NCI-H146 (cell line): ENCODE data around the gene SLC6A7.

Experiments
- DNase-seq: peaks from one replicate; lab custom pipeline; 2025; lab: John Stamatoyannopoulos, UW

The SLC6A7 gene

GRCh38 chr5:150192462-150192861 lies 2.6 kb downstream of the SLC6A7 start:
- DNase-seq: no peak

- no peak for DNase-seq
Measured at GRCh38 chr5:150195736-150196485, 6.0 kb downstream of the SLC6A7 start.

GRCh38 chr5:150196514-150196913 lies 6.7 kb downstream of the SLC6A7 start:
- no peak for DNase-seq

- DNase-seq: no peak
Measured at GRCh38 chr5:150196986-150197385, 7.1 kb downstream of the SLC6A7 start.

GRCh38 chr5:150197476-150197875 lies 7.6 kb downstream of the SLC6A7 start:
- no peak for DNase-seq

- DNase-seq: no peak
Measured at GRCh38 chr5:150202501-150202900, 12.6 kb downstream of the SLC6A7 start.

- DNase-seq: no peak
Measured at GRCh38 chr5:150203832-150204589, 14.1 kb downstream of the SLC6A7 start.

- no peak for DNase-seq
Measured at GRCh38 chr5:150204590-150204960, 14.7 kb downstream of the SLC6A7 start.

- no peak for DNase-seq
Measured at GRCh38 chr5:150206098-150206778, 16.4 kb downstream of the SLC6A7 start.

GRCh38 chr5:150206779-150207115 lies 16.9 kb downstream of the SLC6A7 start:
- no peak for DNase-seq

- DNase-seq: no peak
Measured at GRCh38 chr5:150208187-150209098, 18.6 kb downstream of the SLC6A7 start.

GRCh38 chr5:150209099-150209635 lies 19.3 kb downstream of the SLC6A7 start:
- DNase-seq: no peak

GRCh38 chr5:150210644-150211043 lies 20.8 kb downstream of the SLC6A7 start:
- DNase-seq: no peak

GRCh38 chr5:150211156-150212030 lies 21.5 kb downstream of the SLC6A7 start:
- DNase-seq: peak; percentile 9

- no peak for DNase-seq
Measured at GRCh38 chr5:150213530-150213929, 23.7 kb downstream of the SLC6A7 start.

GRCh38 chr5:150214289-150214688 lies 24.4 kb downstream of the SLC6A7 start:
- DNase-seq: no peak

- no peak for DNase-seq
Measured at GRCh38 chr5:150215979-150216944, 26.4 kb downstream of the SLC6A7 start.

GRCh38 chr5:150217038-150217437 lies 27.2 kb downstream of the SLC6A7 start:
- peak; percentile 60 for DNase-seq

GRCh38 chr5:150217873-150218692 lies 28.2 kb downstream of the SLC6A7 start:
- DNase-seq: peak; percentile 57
